ENCODE measurements around the gene APLF. TPM values are rescaled to one million over a fixed set of nuclear protein-coding genes. Genes with fewer than 3 reads are reported as not detected.

Gene APLF
- total RNA-seq, 3 donors from 2014 or later, result 1.3 to 1.6 (median 1.3) TPM

GRCh38 chr2:68623820-68624219, 156.4 kb downstream of the APLF start:
- Mint-ChIP-seq H3K9me3 (peaks cover 7% of the 10 kb centered on the region), H3K36me3 (ENCODE audit: insufficient read depth) (peaks cover 5% of the 10 kb centered on the region), H3K4me1 (ENCODE audit: low read depth) (no peaks in the 10 kb centered on the region), H3K4me3 (no peak overlapping the region), H3K27me3 (ENCODE audit: low read depth) (peaks cover 14% of the 10 kb centered on the region)
- ATAC-seq (no peak), DNase-seq (no peak)

- Mint-ChIP-seq H3K4me1 (ENCODE audit: low read depth) (no peaks in the 10 kb centered on the region), H3K27me3 (ENCODE audit: low read depth) (peaks cover 18% of the 10 kb centered on the region), H3K4me3 (no peak overlapping the region)
These were observed 160.2 kb downstream of the APLF start for GRCh38 chr2:68627615-68628014.

More at GRCh38 chr2:68627615-68628014, 160.2 kb downstream of the APLF start:
- no peak for ATAC-seq
- no peak for DNase-seq
- H3K9me3 Mint-ChIP-seq, result peaks cover 4% of the 10 kb centered on the region
- no peaks in the 10 kb centered on the region for H3K36me3 Mint-ChIP-seq (ENCODE audit: insufficient read depth)

Other genes with a start within 250 kb of the APLF start
- gene PPP3R1, start 215.1 kb upstream of the APLF start, total RNA-seq, result 10 to 100 TPM; 73.5 to 84.0 (median 74.2) TPM
- gene CNRIP1, start 147.6 kb upstream of the APLF start, total RNA-seq, result under 1 TPM in 2 of 3 donors, not detected in 1; 0.11 to 0.13 TPM
- gene PLEK, start 102.3 kb upstream of the APLF start, total RNA-seq, result 1 to 10 TPM; 2.6 to 7.8 (median 7.8) TPM
- gene FBXO48, start 291 bp upstream of the APLF start, total RNA-seq, result under 1 TPM; 0.43 to 0.87 (median 0.66) TPM
- gene PROKR1, start 176.0 kb downstream of the APLF start, total RNA-seq, result under 1 TPM in 1 of 3 donors, not detected in 2; 0.08 TPM

Data from activated T-cell treated with anti-CD3 and anti-CD28 coated beads, Interleukin-2, amount 50 U/mL, for 4 hours (primary cell).